Right kidney (tissue), 9 donors: ENCODE data around the gene KCNG4.

Experiments
- DNase-seq: peaks from one replicate; pipeline ENCODE4 v3.0.0-alpha.2; 2016
- long read RNA-seq, 8 donors: transcript quantifications; one replicate each; lab custom pipeline, GENCODE V29; 2026

KCNG4 gene
- long read RNA-seq, donor 1 = 0 reads
- long read RNA-seq, donor 2 = 0 reads
- long read RNA-seq, donor 3 = 0 reads
- long read RNA-seq, donor 4 = 0 reads
- long read RNA-seq, donor 5 = 0 reads
- long read RNA-seq, donor 6 = 0 reads
- long read RNA-seq, donor 7 = 0 reads
- long read RNA-seq, donor 8 = 0 reads

- DNase-seq = no peak
These were observed at the start of gene KCNG4 for GRCh38 chr16:84239909-84240308. KCNG4 (minus strand) TSS chr16:84240012; CDS start chr16:84237485, 2,527 bp downstream.

- DNase-seq = no peak
These were observed 49.1 kb upstream of the KCNG4 start for GRCh38 chr16:84288902-84289301.

- DNase-seq = no peak
These were observed 46.9 kb upstream of the KCNG4 start for GRCh38 chr16:84286578-84287240.

GRCh38 chr16:84284154-84284722, 44.4 kb upstream of the KCNG4 start:
- peak; percentile 60 for DNase-seq

- no peak for DNase-seq
These were observed 43.7 kb upstream of the KCNG4 start for GRCh38 chr16:84283314-84284153.

- no peak for DNase-seq
These were observed 42.7 kb upstream of the KCNG4 start for GRCh38 chr16:84282533-84282932.

- no peak for DNase-seq
These were observed 41.3 kb upstream of the KCNG4 start for GRCh38 chr16:84281074-84281473.

GRCh38 chr16:84279881-84280280, 40.1 kb upstream of the KCNG4 start:
- no peak for DNase-seq

GRCh38 chr16:84278968-84279367, 39.2 kb upstream of the KCNG4 start:
- DNase-seq = no peak

GRCh38 chr16:84278333-84278732, 38.5 kb upstream of the KCNG4 start:
- DNase-seq = no peak

- DNase-seq = no peak
These were observed 37.5 kb upstream of the KCNG4 start for GRCh38 chr16:84277244-84277823.

- no peak for DNase-seq
These were observed 35.9 kb upstream of the KCNG4 start for GRCh38 chr16:84275585-84276151.

GRCh38 chr16:84274515-84274914, 34.7 kb upstream of the KCNG4 start:
- no peak for DNase-seq

- DNase-seq = no peak
These were observed 33.0 kb upstream of the KCNG4 start for GRCh38 chr16:84272740-84273320.

- no peak for DNase-seq
These were observed 32.1 kb upstream of the KCNG4 start for GRCh38 chr16:84271866-84272265.

- no peak for DNase-seq
These were observed 31.2 kb upstream of the KCNG4 start for GRCh38 chr16:84271037-84271436.

GRCh38 chr16:84270531-84270930, 30.7 kb upstream of the KCNG4 start:
- no peak for DNase-seq

GRCh38 chr16:84270071-84270470, 30.3 kb upstream of the KCNG4 start:
- DNase-seq = no peak

- DNase-seq = peak; percentile 51
These were observed 28.7 kb upstream of the KCNG4 start for GRCh38 chr16:84268291-84269040.

GRCh38 chr16:84267380-84267779, 27.6 kb upstream of the KCNG4 start:
- no peak for DNase-seq

- no peak for DNase-seq
These were observed 26.6 kb upstream of the KCNG4 start for GRCh38 chr16:84266451-84266850.
